HG03520 (cell line): ENCODE data around the gene ARHGAP22.

ENCODE experiments used
- ATAC-seq: cut with Tn5 transposase; IDR thresholded peaks from one replicate; pipeline ENCODE4 v1.9.1; 2021; ENCODE audit warnings: mild to moderate bottlenecking, moderate library complexity; ENCODE audit not compliant: unreplicated experiment

ARHGAP22 gene

DNA sequence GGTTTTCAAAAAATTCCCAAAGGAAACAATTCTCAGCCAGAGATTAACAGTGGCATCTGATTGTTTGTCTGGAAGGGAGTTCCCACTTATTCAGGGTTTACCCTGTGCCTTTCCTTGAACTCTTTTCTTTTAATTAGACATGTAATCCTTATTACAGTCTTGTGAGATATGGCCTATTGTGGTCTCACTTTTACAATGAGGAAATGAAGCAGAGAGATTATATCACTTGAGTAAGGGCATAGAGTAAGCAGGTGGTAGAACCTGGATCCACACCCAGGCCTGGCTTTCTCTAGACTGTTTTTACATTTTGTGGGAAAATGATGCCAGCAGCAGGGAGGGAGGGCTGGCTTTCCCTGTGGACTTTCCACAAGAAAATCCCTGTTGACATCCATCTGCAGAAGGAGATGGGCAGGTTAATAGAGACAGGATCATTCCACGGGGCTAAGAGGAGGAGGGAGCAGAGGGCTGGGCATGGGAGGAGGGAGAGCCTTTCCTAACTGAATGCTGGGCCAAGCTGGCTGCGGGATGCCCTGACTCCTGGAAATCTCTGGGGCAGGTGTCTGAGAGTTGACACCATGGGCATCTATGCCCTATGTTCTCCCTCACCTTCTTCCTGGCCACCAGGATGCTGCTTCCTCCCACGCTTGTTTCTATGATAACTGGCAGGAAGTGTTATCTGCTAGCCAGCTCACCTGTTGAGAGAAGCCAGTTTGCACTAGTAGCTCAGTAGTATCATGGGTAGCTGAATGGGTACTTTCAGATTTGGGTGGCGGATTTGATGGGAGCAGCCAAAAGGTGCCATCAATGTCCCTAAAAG lies 28.7 kb upstream of the ARHGAP22 start:
- peak; percentile 28 for ATAC-seq

DNA sequence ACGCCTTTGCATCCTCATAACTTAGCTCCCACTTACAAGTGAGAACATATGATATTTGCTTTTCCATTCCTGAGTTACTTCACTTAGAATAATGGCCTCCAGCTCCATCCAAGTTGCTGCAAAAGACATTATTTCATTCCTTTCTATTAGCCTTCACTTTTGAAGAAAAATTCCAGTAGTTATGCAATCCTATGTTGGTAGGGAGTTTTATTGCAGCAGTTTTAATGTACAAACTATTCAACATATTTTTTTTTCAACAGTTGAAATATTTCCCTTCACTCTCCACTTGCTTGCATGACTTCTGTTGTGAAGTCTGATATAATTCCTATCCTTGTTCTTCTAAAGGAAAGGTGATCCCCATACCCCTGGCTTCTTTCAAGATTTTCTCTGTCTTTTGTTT lies 27.3 kb upstream of the ARHGAP22 start:
- no peak for ATAC-seq

DNA sequence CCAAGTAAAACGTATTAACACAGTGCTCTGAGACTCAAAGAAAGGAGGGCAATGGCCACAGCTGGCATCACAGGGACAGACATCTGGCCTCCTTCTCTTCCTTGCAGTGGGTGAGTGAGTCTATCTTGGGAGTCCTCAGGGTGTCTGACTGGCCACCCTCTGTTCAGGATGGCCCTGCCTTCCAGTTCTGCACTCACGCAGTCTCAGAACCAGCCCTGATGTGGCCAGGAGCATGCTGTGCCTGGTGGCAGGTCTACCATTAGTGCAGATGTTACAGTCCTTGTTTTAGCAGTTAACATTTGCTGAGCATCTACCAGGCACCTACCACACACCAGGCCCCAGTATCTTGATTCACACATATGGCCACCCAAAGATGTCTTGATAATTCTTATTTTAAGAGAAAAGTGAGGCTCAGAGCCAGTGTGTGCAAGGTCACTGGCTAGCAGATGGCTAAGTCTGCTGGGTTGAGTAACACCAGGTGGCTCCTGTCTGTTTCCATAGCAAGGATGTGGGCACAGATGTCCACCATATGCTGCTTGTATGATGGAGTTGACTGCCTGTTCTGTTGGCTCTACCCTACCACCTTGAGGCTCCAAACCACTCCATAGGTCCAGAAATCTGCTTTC lies 23.2 kb upstream of the ARHGAP22 start:
- ATAC-seq: no peak

DNA sequence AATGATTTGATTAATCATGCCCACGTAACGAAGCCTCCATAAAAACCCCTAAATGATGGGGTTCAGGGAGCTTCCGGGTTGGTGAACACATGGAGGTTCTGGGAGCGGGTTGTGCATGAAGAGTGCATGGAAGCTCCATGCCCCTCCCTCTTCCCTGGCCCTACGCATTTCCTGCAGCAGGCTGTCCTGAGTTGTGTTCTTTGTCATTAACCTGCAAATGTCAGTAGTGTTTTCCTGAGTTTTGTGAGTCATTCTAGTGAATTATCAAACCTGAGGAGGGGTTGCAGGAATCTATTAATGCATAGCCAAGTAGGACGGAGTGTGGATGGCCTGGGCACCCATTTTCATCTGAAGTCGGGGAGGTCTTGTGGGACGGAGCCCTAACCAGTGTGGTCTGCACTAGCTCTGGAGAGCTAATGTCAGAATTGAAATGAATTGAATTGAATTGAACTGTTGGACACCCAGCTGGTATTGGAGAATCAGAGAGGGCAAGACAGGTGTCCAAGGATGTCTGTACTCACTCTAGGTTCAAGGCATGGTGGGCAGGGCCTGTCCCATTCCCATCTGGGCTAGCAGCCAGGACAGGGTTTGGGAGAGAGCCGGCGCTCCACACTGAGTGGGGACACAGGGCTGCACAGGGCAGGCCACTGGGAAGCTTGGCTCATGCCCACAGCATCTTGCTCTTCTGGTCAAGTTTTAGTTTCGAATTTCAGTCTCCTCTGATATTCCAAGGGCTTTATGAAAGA lies 22.3 kb upstream of the ARHGAP22 start:
- no peak for ATAC-seq

DNA sequence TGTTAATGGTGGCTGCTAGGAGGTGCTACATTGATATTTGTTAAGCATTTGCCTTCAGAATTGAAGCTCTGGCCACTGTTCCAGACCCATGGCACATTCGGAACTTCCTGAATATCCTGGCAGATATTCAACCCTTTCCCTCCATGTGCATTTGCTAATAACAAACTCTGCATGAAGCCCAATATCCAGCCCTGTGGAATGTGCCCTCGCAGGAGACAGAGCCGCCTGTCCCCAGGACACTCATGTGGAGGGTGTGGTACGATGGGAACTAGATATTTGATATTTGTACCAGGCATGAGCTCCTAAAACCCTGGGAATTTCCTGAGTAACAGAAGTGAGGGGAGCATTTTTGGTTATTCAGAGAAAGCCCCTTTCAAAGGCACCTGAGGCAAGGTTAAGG lies 21.6 kb upstream of the ARHGAP22 start:
- ATAC-seq: no peak

DNA sequence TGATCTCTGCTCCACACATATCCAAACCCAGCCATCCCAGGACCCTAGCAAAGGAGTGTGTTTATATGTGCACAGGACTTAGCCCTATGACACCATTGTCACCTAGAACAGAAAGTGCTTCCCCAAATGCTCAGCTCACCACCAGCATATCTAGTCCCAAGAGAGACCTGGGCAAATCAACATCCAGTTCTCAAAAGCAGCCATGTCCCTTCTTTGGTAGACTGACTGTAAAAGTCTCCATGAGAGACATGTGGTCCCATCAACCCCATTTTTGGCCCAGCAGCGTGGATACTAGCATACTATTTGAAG lies 20.9 kb upstream of the ARHGAP22 start:
- no peak for ATAC-seq

DNA sequence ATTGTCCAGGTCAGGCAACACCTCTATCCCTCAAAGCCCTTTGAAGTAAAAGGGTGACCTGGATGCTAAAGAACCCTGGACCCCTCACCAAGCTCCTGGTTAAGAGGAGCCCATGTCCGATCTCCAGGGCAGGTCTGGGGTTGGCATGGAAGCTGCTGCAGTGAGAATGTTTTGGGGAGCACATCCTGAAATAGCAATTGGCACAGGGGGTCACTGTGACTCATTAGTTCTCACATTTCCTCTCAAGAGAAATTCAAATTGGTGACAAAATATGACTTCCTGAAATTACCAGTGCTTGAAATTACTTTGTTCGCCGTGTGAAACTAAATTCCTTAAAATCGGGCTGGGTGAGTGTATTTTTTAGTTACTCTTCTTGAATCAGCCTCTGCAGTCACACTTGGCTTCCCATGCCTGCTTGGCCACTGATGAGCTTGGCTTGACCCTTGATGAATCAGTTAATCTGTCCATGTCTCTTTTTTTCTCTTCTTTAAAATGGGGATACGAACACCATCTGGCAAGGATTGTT lies 18.8 kb upstream of the ARHGAP22 start:
- ATAC-seq: no peak

DNA sequence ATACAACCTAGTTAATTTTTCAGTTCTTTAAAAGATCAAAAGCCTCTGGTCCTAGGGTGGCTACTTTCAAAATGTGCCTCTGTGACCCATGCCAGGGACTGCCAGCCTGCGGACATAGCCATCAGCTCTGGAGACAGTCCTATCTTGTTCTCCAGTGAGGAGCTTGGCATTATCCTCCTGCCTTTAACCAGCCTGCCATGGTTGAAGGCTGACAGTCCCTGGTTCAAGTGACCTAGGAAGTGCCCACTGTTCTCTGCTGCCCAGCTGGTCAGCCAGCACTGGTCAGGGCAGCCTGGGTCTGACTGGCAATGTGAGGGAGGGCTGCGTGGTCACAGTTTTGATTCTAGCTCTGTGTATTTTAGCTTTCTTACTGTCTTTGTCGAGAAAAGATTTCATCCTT lies 18.1 kb upstream of the ARHGAP22 start:
- ATAC-seq: no peak

DNA sequence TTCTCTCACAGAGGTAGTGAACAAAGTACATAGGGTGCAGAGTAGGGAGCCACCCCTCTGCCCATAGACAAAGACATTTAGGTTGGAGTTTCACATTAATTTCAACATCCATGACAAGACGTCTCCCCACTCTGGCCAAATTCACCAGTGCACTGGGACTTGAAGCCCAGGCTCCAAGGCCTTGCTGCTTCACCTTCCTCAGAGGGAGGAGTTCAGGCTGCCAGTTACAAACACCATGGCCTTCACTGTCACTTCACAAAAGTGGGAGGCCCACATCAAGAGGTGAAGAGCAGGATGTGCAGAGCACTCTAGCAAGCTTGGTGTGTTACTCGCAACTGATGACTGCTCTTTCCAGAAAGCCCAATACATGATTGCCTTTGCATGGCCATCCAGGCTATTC lies 15.8 kb upstream of the ARHGAP22 start:
- no peak for ATAC-seq

DNA sequence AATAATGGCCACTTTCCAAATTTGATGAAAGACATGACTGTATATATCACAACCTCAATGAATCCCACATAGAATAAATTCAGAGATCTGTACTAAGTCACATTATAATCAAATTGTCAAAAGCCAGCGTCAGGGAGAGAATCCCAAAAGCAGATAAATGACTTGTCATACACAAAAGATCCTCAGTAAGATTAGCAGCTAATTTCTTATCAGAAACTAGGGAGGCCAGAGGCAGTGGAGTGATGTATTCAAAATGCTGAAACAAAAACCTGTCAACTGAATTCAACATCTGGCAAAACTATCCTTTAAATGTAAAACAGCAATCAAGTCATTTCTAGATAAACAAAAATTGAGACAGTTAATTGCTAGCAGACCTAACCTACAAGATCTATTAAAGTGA lies 11.6 kb upstream of the ARHGAP22 start:
- ATAC-seq: no peak

DNA sequence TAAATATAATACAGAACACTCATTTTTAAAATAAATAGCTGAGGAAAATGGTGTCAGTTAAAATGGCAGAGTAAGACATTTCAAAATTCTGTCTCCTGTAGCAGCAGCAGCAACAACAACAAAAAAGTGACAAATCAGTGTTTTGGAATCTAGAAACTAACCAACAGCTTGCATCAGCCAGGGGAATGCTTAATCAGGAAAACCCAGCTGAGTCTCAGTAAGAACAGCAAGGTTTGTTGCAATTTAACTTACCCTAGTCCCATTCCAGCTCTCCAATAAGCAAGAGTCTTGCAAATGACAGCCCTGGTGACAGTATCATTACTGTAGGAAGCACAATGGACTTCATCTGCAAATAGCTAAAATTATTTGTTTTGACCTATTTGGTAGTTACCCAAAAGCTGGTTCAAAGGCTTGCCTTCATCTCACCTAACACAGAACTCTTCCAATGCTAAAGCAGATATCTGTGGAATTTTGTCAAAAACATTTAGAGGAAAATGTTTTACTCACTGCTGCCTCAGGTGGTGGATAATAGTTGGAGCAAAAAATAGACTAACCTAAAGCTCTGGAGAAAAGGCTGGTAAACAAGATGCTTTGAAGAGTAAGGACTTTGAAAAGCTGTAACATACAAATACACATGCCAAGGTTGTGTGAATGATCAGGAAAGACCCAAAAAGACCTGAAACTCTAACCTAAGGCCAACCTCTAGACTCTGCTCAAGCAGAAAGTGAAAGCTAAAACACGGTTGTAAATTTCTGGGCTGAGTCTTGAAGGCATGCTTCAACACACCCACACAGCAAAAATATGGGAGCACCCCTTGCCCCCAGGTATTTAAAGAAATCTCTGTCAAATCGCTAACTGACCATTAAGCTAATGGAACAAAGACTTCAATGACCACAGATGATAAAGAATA lies 9.9 kb upstream of the ARHGAP22 start:
- peak; percentile 53 for ATAC-seq

DNA sequence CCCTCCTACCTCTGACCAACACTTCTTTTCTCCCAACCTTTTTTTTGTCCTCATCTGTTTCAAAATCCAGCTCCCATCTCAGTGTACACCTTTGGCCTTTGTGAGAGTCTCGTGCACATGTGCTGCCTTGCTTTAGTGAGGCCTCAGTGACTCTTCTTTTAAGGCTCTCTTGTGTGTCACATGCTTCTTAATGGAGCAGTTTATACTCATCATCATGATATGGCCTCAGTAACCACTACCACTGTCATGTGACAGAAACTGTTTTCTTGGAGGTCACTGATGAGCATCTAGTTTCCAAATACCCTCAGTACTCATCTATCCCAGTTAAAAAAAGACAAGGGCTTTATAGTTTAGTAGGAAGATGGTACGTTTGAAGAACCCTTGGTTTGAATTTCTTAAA lies 8.1 kb upstream of the ARHGAP22 start:
- ATAC-seq: no peak

DNA sequence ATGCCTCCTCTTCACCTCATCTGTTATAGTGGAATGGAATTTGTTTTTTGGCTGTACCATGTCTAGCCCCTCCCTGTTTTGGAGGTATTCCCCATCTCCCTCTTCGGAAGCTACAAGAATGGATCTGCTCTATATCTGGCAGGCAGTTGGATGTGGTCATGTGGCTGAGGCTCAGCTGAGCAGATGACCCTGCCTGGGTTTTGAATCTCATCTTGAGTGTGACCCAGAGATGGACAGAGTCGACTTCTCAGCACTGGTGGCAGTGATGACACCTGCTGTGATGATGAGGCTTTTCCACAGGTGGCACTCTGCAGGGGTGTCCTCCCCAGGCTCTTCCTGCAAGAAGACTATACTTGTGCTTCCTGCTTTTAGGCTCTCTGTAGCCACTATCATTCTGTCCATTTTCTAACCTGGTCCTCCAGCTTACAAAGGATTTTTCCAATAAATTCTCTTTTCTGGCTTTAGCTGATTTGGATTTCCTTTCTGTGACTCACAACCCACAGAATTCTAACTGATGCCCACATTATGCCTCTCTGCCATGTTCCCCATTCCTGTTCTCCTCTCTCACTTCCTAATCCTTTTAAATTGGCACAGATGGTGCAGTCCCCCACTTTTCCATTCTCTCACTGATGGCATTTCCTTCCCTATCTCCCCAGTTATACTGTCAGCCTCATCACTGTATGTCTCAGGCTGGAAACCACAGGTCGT lies 7.5 kb upstream of the ARHGAP22 start:
- no peak for ATAC-seq

DNA sequence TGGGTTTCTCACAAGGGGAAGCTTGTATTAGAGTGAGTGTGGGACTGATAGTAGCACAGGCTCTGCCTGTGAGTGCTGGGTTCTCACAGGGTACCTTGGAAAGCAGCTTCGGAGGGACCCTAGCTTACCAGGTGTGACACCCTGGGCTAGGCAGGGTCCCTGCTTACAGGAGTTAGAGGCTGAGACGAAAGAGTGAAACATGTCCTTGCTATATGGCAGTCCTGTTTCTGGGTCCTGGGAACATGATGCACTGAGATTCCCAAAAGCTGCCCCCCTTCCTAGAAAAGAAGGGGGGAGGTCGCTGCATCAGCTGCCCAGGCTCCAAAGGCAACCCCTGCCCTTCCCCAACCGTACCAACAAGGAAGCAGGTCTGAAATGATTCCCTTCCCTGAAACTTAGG lies 6.3 kb upstream of the ARHGAP22 start:
- no peak for ATAC-seq

DNA sequence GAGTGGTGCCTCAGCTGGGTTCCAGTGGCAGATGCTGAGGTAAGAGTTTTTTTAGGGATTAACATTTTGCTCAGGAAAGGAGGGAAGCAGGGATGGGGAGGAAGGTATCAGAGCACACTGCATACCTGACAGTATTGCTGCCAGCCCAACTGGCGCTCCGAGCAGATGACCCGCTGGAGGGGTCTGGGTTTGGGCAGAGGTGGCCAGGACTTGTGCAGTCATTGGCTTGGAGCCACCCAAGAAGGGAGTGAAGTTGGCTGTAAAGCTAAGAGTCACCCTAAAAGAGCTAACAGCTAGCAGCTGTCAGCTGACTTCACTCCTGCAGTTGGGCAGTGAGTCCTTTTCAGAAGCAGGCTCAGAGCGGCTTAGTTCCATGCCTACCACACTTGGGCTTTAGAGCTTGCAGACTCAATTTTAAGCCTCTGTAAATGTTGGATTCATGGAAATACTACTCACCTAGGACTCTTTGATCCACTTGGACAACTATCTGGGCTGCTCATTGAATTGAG lies 5.8 kb upstream of the ARHGAP22 start:
- no peak for ATAC-seq

DNA sequence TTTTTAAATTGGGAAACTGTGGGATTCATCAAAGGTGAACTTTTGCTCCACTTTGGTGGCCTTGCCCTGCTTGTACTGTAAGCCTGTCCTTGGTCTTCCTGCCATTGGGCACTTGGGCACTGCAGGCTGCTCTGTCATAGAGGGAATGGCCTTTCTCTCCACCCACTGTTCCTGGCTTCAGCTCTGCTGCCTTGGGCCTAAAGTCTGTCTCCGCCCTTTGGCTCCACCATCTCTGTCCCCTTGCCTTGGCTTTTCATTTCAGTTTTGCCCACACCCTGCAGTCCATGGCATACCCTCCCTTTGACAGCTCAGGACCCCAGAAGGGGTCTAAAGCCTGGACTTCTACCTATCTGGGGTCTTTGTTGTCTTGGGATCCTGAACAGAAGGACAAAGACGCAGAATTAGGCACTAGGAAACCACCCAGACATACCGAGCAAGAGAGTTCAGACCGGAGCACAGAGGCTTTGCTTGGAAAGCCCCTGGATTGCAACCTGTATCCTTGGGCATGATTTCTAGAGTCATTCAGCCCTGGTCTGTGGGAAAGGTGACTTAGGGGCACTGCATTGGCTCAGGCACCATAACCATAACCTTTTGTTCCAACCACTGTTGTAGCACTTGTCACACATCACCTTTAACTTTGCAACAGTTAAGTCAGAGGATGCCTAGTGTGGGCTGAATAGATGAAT lies 5.2 kb upstream of the ARHGAP22 start:
- no peak for ATAC-seq

DNA sequence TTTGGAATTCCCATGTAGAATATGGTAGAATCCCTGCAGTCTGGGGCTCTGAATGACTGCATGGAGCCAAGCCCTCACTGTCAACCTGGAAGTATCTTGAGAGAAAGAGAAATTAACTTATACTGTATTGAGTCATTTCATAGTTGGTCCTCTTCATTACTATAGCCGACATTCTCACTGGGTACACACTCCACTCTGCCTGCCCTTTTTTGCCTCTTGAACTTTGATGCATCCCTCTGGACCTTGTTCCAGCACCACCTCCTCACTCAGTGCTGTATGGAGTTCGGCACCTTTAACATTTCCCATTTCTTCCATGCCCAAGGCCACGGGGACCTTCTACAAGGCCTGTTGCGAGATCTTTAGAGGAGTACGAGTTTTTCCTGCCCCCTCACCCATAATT lies 4.6 kb upstream of the ARHGAP22 start:
- ATAC-seq: no peak

DNA sequence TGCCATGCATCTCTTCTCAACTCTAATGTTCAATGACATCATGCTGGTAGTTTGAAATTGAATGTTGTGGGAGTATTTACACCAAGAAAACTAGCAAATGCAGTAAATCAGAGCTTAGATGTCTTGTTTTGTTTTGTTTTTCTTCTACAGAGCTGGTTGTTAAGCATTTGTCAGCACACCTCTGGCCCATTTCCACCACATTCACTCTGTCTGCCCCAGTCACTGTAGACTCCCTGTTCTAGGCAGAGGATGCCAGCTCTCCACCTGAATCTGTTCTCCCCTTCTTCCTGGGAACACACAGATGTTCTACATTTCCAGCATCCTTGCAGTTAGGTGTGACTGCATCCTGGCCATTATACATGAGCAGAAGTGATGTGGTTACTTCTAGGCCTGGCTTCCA lies 4.1 kb upstream of the ARHGAP22 start:
- no peak for ATAC-seq

DNA sequence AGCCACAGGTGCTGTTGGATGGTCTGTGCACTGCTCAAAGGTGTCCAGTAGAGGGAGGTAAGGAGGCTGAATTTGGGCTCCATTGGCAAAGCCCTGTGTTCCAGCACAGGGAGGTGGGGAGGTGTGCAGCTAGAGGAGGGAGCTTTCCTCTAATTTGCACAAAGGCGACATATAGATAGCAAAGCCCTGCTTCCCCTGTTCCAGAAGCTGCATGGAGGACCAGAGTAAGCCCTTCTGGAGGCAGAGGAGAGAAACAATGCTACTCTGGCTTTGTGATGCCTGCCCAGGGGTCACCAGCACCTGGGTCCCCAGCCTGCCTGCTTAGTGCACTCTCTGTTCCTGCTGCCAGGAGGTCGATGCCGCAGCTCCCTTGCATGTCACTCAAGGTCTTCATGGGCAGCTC lies 3.4 kb upstream of the ARHGAP22 start:
- peak; percentile 87 for ATAC-seq
